Stimulated activated CD4-positive, alpha-beta T cell treated with anti-CD3 and anti-CD28 coated beads, Interleukin-1b, Interleukin-23, amount 100 ng/mL, for 4 hours (primary cell): ENCODE results near the gene PEAK1.

Experiments used
- DNase-seq, 2 donors: peaks; one replicate each; pipeline ENCODE4 v3.0.0-alpha.2; 2020; ENCODE audit warnings: low read depth in 2 of 2

The PEAK1 gene

DNA sequence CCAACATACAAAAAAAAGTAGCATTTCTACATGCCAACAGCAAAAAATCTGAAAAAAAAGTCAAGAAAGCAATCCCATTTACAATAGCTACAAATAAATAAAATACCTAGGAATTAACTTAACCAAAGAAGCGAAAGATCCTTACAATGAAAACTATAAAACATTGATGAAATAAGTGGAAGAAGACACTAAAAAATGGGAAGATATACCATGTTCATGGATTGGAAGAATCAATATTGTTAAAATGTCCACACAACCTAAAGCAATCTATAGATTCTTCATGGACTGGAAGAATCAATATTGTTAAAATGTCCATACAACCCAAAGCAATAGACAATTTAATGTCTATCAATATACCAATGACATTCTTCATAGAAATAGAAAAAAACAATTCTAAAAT is 21.0 kb downstream of the PEAK1 start:
- no peak for DNase-seq

DNA sequence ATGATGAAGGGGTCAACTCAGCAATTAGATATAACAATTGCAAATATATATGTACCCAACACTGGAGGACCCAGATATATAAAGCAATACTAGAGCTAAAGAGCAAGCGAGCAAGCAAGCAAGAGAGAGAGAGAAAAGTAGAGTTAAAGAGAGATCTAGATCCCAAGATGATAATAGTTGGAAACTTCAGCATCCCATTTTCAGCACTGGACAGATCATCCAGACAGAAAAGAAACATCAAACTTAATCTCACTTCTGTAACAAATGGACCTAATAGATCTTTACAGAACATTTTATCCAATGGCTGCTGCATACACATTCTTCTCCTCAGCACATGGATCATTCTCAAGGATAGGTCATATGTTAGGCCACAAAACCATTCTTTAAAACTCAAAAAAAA is 23.2 kb downstream of the PEAK1 start:
- no peak for DNase-seq

DNA sequence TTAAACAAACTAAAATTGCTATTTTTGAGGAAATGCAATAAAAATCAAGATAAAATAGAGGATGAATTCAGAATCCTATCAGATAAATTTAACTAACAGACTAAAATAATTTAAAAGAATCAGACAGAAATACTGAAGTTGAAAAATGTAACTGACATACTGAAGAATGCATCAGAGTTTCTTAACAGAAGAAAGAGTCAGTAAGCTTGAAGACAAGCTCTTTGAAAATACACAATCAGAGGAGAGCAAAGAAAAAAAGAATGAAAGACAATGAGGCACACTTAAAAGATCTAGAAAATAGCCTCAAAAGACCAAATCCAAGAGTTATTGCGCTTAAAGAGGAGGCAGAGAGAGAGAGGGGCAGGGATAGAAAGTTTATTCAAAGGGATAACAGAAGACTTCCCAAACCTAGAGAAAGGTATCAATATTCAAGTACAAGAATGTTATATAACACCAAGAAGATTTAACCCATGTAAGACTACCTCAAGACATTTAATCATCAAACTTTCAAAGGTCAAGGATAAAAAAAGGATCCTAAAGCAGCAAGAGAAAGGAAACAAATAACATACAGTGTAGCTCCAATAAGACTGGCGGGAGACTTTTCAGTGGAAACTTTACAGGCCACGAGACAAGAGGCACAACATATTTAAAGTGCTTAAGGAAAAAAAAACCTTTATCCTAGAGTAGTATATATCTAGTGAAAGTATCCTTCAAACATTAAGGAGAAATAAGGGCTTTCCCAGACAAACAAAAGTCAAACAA is 24.7 kb downstream of the PEAK1 start:
- no peak for DNase-seq

DNA sequence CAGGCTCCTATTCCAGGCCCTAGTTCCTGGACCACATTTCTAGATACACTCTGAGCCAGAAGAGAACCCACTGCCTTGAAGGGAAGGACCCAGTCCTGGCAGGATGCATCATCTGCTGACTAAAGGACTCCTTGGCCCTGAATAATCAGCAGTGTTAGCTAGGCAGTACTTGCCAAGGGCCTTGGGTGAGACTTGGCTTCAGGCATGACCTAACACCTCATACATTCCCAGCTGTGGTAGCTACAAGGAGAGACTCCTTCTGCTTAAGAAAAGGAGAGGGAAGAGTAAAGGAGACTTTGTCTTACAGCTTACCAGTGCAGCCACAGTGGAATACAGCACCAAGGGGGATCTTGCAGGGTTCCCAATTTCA is 26.4 kb downstream of the PEAK1 start:
- no peak for DNase-seq

DNA sequence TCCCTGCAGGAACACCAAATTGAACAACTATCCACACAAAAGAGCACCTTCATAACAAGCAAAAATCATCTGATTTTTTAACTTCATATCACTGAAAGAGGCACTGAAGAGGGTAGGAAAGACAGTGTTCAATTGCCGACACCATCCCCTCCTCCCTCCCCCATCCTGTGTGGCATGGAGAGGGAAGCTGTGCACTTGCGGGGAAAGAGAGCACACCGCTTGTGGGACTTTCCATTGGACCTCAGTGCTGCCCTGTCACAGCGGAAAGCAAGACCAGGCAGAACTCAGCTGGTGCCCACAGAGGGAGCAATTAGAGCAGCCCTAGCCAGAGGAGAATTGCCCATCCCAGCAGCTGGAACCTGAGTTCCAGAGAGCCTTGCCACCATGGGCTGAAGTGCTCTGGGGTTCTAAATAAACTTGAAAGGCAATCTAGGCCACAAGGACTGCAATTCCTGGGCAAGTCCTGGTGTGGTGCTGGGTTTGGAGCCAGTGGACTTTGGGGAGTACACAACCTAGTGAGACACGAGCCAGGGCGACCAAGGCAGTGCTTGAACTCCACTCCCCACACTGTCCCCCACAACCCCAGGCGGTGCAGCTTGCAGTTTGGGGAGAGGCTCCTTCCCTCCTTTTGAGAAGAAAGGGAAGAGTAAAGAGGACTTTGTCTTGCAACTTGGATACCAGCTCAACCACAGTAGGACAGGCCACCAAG is 27.0 kb downstream of the PEAK1 start:
- no peak for DNase-seq

DNA sequence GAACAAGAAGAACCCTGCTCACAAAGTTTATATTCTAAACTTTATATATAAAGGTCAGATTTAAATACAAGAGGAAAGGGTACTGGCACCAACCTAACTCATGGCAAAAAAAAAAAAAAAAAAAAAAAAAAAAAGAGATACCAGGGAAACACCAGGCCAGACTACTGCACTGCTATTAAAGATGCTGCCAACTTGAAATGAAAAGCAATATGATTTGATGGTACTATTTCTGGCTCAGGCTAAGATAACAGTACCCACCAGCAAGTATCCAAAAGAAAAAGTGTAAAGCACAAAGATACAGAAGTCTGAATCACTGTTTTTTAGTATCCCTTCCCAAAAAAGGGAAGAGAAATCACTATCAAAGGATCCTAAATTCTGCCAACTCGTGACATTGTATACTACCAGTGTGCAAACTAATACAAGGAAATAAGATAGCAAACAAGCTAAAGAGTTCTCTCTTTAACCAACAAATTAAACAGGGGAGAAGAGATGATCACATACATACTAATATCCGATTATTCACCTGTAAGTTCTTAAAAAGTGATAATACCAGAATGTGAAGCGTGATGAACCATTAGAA is 28.4 kb downstream of the PEAK1 start:
- DNase-seq: no peak

DNA sequence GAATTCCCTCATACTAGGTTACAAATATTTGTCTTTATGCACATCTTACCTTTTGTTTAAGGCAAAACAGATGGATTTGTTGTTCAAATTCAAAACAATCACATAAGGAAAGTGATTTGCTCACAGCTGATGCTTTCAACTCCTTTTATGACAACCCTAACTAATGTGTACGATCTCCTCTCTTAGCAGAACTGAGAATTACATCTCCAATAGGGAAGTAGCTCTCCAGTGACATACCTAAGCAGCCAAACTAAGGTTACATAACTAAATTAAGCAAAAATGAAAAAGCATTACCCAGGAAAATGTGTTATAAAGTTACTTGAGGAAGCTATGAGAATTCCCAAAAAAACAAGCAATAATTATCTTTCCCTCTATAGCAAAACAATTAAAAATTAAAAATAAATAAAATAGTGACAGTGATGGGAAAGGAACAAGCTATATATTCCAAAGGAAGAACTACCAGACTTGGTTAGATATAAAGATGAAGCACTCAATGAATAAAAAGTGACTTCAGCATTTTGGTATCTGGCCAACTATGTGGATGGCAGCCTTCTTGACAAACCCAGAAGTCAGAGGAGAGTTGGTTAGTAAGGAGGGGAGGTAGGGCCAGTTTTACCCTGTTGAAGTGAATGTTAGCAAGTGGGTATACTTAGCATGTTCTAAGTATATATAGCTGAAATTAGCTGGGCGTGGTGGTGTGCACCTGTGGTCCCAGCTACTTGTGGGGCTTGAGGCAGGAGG is 32.4 kb downstream of the PEAK1 start:
- no peak for DNase-seq

DNA sequence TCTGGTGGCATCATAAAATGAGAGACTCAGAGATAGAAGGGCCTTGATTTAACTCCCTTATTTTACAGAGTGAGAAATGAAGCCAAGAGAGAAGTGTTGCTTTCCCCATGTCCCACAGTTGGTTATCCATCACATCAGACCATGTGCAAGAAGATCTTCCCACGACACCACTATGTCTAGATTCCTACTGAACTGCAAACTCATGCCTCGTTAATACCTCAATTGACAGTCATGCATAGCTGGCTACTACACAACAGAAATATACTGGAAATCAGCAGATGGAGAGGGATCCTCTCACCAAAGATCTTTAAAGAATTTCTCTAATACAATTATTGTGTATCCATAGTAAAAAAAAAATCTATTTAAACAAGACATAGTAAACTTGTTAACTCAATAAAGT is 33.3 kb downstream of the PEAK1 start:
- DNase-seq: no peak

DNA sequence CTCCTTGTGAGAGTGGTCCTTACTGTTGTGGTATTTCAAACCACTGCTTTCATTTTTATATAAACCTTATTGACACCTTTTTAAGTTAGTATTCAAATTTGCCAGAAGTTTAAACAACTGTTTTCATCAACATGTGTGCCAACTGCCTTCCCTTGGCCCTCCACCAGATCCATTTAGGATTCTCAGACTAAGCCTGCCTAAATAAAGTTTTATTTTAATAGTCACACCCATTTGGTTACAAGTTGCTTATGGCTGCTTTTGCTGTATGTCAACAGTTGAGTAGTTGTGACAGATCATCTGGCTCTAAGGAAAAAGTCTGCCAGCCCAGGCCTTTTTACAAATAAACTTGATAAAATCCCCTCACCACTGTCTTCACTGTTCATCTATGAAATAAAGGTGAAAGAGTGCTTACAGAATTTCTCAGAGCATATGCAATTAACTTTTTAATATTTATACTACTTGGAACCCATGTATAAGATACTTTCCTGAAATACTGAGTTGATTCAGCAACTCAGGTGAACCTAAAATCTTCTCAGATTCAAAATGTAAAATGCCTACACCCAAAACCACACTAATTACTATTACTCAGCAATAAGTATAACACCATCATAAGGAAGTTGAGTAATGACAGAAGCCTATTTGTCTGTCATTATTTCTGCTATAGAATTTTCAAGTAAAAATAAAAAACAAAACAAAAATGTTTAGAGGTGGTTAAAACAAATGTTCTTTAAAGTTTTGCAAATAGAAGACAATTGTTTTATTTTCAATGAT is 35.1 kb downstream of the PEAK1 start:
- no peak for DNase-seq

DNA sequence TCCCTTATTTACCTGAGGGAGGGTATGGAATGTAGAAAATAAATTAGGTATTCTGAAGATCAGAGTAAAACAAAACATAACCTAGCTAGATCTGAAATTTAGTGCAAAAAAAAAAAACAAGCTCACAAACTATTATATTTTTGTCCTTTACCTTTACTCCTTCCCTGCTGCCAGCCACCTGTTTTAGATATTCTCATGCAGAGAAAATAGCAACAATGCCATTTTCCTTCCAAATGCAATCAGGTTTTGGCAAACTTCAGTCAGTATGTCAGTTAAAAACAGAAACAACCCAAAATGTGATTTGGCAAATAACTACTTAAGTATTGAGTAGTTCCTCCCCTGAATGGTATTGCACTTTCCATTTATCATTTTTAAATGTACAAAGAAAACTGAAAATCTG is 35.8 kb downstream of the PEAK1 start:
- no peak for DNase-seq

DNA sequence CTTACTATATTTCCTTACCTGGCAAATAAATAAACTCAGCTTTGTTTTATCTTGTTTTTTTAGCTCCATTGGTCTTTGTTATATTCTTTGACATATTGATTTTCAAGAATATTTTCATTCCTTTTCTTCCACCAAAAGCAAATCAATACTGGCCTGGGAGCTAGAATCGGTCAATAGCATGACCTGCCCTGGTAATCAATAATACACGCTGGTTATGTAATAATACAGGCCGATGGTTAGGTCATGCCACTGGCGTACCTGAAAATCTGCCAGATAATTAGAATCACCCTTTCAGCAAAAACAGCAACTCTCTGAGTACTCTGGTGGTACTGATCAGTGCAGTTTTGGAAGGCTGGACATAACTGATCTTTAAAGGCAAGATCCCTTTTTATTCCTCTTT is 39.9 kb downstream of the PEAK1 start:
- DNase-seq: no peak

DNA sequence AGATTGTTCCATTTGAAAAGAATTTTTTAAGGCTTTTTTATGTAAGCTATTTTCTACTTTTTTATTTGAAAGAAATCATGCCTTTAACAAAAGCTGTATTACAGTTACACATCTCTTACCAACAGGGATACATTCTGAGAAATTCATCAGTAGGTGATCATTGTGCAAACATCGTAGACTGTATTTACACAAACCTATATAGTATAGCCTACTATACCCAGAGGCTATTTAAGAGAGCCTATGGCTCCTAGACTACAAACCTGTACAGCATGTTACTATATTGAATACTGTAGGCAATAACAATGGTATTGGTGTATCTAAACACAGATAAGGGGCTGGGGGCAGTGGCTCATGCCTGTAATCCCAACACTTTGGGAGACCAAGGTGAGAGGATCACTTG is 43.1 kb downstream of the PEAK1 start:
- no peak for DNase-seq

DNA sequence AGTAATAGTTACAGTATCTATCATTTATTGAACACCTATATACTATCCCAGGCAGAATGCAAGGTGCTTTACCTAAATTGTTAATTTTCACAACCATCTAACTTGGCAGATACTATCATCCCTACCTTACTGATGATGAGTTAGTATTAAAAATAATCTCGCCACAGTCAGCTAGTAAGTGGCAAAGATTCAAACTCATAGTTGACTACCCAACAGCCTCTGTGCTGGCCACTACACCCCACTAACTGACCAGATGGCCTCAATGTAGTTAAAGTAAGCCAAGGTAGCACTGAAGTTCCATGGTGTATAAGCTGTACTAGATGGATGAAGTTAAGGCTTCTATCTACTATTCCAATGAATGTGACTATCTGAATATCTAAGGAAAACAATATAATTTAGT is 44.8 kb downstream of the PEAK1 start:
- DNase-seq: no peak

DNA sequence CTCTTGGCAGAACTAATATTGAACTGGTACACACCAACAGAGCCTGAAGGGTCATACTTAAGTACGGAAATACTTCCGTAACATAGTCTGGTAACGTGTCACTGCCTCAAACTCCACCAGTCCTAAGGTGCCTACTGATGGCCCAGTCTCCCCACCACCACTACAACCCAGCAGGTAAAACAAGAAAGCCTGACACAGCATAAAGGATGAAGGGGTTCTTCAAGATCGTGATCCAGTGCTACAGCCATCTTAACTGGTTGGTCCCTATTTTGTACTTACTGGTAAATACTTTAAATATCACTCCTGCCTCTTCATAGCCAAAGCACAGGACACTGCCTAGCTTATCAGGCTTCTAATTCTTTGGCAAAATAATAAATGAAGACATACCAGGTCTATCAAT is 46.5 kb downstream of the PEAK1 start:
- no peak for DNase-seq

DNA sequence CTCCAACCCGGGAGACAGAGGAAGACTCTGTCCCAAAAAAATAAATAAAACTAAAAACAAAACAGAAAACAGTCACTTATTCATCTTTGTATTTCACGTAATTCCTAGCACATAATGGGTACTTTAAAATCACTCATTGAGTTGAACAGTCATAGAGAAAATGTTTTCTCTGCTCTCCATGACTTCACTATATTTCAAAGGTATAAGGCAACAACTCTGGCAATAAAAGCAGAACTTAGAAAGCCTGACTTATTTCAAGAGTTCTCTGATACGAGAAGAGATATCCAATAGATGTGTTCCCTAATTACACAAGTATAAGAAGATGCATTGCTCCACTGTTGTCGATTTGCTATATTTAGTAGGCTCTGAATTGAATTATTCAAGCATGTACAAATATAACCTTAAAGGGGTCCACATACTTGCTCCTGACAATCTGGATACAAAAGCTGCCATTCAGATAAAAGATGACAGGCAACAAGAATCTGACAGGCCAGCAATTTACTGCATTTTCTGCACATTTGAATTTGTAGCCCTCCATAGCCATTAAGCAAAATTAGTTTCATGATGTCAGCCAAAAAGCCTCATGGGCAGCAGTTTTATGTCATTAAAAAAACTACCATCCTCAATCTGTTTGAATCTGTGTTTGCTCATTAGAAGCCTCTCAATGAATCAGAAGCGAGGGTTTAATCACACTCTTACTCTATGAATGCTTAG is 47.9 kb downstream of the PEAK1 start:
- no peak for DNase-seq

DNA sequence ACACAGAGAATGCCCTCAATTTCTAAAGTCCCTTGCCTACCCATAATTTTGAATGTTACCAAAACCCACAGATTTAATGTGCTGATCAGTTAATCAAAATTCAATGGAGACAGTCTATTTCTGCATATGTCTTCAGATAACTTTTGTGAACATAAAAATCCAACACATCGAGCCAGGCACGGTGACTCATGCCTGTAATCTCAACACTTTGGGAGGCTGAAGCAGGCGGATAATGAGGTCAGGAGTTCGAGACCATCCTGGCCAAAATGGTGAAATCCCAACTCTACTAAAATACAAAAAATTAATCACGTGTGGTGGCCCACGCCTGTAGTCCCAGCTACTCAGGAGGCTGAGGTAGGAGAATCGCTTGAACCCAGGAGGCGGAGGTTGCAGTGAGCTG is 49.3 kb downstream of the PEAK1 start:
- no peak for DNase-seq

DNA sequence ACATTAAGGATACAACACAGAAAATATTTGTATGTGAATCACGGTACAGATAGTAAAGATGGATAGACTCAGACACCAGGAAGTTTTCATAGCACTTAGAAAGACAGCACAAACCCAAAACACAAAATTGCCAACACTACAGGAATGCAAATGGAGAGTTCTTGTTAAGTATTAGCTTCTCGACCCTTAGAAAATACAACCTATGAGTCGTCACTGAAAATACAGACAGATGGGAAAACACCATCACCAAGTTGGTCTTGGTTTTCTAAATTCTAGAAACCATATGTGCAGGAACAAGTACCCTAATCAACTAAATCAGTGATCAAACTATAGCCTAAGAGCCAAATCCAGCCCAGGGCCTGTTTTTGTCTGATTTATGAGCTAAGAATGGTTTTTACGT is 50.7 kb downstream of the PEAK1 start:
- no peak for DNase-seq

DNA sequence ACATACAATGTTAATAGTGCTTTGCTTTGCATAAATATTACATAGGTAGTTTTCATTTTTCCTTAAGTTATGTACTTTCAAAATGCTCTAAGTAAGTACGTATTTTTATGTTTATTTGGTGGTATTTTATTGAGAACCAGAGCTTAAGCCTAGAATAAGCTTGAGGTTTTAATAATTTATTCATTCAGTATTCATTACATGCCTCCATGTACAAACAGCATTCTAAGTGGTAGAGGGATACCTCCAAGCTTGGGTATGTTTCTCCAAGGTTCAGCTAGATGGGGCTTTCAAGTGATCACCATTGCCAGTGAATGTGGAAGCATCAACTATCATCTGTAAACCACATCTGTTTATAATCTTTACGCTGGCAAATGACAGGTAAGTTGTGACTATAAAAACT is 52.3 kb downstream of the PEAK1 start:
- no peak for DNase-seq

DNA sequence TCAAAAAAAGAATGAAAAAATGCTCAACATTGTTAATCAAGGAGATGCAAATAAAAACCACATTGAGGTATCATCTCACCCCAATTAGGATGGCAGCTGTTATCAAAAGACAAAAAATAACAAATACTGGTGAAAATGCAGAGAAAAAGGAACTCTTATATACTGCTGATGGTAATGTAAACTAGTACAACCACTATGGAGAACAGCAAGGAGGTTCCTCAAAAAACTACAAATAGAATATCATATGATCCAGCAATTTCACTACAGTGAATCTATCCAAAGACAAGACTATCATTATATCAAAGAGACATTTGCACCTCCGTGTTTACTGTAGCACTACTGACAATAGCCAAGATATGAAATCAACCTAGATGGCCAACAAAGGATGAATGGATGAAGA is 58.4 kb downstream of the PEAK1 start:
- no peak for DNase-seq

DNA sequence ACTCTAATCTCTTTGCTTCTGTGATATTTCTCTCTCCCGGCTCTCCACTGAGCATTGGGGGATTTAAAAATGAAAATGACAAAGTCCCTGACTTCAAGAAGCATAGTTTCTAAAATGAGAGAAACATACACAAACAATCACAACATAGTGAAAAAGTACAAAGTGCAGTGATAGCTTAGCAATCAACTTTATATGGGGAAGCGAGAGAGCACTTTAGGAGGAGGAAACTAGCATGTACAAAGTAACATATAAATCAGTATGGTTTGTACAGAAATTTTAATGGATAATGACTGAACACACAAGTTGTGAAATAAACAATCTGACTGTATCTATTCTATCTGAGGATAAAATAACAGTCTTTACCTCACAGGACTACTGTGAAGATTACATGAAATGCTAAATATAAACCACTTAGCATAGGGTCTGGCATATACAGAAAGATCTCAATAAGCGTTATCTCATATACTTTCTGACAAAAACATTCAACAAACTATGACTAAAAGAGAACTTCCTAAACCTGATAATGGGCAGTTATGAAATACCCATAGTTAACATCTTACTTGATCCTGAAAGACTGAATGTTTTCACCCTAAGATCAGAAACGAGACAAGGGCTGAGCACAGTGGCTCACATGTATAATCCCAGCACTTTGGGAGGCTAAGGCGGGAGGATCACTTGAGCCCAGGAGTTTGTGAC is 61.2 kb downstream of the PEAK1 start:
- DNase-seq: no peak

DNA sequence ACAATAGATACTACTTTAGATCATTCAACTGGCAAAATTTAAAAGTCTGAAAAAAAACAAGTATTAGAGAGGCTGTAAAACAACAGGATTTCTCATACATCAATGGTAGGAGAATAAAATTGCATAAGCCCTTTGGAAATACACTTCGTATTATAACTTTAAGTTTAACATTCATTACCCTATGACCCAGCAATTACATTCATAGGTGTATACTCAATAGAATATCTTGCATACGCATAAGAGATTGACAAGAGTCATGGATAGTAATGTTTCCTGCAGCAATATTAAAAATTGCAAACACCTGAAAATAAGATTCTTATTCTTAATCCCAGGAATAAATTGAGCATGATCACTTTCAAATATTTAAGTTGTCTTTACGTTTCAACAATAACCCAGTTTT is 63.6 kb downstream of the PEAK1 start:
- no peak for DNase-seq
